Measurements from ENCODE around the gene GRM1. TPM values are rescaled to one million over a fixed set of nuclear protein-coding genes. Genes with fewer than 3 reads are reported as not detected.

The GRM1 gene
- total and polyA plus RNA-seq, 2 donors (not counting 3 experiments of a cell fraction or from before 2014, with no cell fraction given) = 0.07 TPM; not detected in 1

GRCh38 chr6:146210406-146211083 lies 181.7 kb downstream of the GRM1 start:
- ChIA-PET POLR2A (no interaction called here), CTCF (no interaction called here)
- intact Hi-C loops (cut with micrococcal nuclease) = no loop called here
- TF ChIP-seq FOS (IDR thresholded peaks at IDR 0.05; ENCODE audit: borderline replicate concordance, insufficient read depth, low read length) (no peak), POLR2AphosphoS5 (IDR thresholded peaks at IDR 0.05; ENCODE audit: insufficient read depth, low read depth, low read length) (no peak), EZH2 (IDR thresholded peaks at IDR 0.05; ENCODE audit: borderline replicate concordance, low read depth, low read length, severe bottlenecking) (no peak), MAX (IDR thresholded peaks at IDR 0.05; ENCODE audit: insufficient read depth, insufficient read length) (no peak), JUN (IDR thresholded peaks at IDR 0.05; ENCODE audit: borderline replicate concordance, insufficient read depth, insufficient read length, low read depth) (no peak), MYC (IDR thresholded peaks at IDR 0.05; ENCODE audit: low read depth, low read length) (no peak), GATA2 (IDR thresholded peaks at IDR 0.05; ENCODE audit: insufficient read depth, insufficient read length, low read depth, low read length) (no peak), POLR2A (IDR thresholded peaks at IDR 0.05; ENCODE audit: low read depth, low read length) (no peak), CTCF (IDR thresholded peaks at IDR 0.05; ENCODE audit: extremely low read depth in 1 of 2, insufficient read depth in 1 of 2, low read depth in 1 of 2, low read length in 2 of 2) (no peak)
- Histone ChIP-seq H3K4me3 (replicated peaks in 1 of 3; ENCODE audit: insufficient read depth in 1 of 3, low read depth in 1 of 3, low read length in 3 of 3) (no peak overlapping the region), H3K9ac (replicated peaks; ENCODE audit: extremely low read depth, insufficient read depth, low read length) (no peak overlapping the region), H3K4me2 (ENCODE audit: insufficient read depth, low read length) (no peak overlapping the region), H2AFZ (ENCODE audit: low read depth, low read length) (no peak overlapping the region), H3K36me3 (ENCODE audit: control insufficient read depth in 2 of 2, extremely low read depth in 1 of 2, insufficient read depth in 2 of 2, low read length in 2 of 2) (no peaks in the 10 kb centered on the region), H3K27me3 (ENCODE audit: control insufficient read depth in 2 of 2, insufficient read depth in 2 of 2, low read length in 2 of 2) (no peaks in the 10 kb centered on the region), H4K20me1 (replicated peaks; ENCODE audit: control insufficient read depth, extremely low read depth, insufficient read depth, low read length) (no peaks in the 10 kb centered on the region), H3K9me1 (replicated peaks; ENCODE audit: control insufficient read depth, extremely low read depth, insufficient read depth, low read length) (no peaks in the 10 kb centered on the region), H3K9me3 (replicated peaks; ENCODE audit: control insufficient read depth, insufficient read depth, low read length) (no peaks in the 10 kb centered on the region), H3K4me1 (ENCODE audit: control insufficient read depth, extremely low read depth, insufficient read depth, low read length) (no peaks in the 10 kb centered on the region), H3K79me2 (ENCODE audit: control insufficient read depth, insufficient read depth, low read length) (no peaks in the 10 kb centered on the region), H3K27ac (ENCODE audit: insufficient read depth, low read depth, low read length) (no peak overlapping the region)
- DNase-seq (ENCODE audit: low read depth, low spot score) (no peak), FAIRE-seq (no peak)
- dilution Hi-C loops (cut with MboI; ENCODE audit: extremely low pct_ligation_motif_present, low sequenced_read_pairs) = no loop called here
- BruUV-seq (replicated peaks) = no TSS peak

All from endothelial cell of umbilical vein (primary cell).